Smooth muscle cell (in vitro differentiated cells): ENCODE data around the gene MALT1. TPM values are rescaled to one million over a fixed set of nuclear protein-coding genes. Genes with fewer than 3 reads are reported as not detected.

Experiments used
- DNase-seq: peaks from one replicate; lab custom pipeline; 2025; ENCODE audit not compliant: unreplicated experiment; lab: John Stamatoyannopoulos, UW
- H2AFZ ChIP-seq: fragments of 200-600 bp; sonication (generic); 2 replicates; pipeline ENCODE4 v1.6.0; 2016; ENCODE audit warnings: antibody characterized with exemption, low read depth, mild to moderate bottlenecking
- H3F3A ChIP-seq: fragments of 200-600 bp; sonication (generic); 2 replicates; pipeline ENCODE4 v1.6.0; 2017; ENCODE audit warnings: antibody characterized with exemption, low read depth
- H3K27ac ChIP-seq: fragments of 200-600 bp; sonication (generic); 2 replicates; pipeline ENCODE4 v1.5.1; 2016; ENCODE audit warnings: low read depth, mild to moderate bottlenecking
- H3K27me3 ChIP-seq: fragments of 200-600 bp; sonication (generic); 2 replicates; pipeline ENCODE4 v1.6.1; 2016; ENCODE audit warnings: low read depth, mild to moderate bottlenecking
- H3K36me3 ChIP-seq: fragments of 200-600 bp; sonication (generic); 2 replicates; pipeline ENCODE4 v1.5.1; 2016; ENCODE audit warnings: low read depth
- H3K4me1 ChIP-seq: fragments of 200-600 bp; sonication (generic); 2 replicates; pipeline ENCODE4 v1.5.1; 2016; ENCODE audit warnings: low read depth
- H3K4me2 ChIP-seq: fragments of 200-600 bp; sonication (generic); 2 replicates; pipeline ENCODE4 v1.6.0; 2016; ENCODE audit warnings: mild to moderate bottlenecking
- H3K4me3 ChIP-seq: fragments of 200-600 bp; sonication (generic); 2 replicates; pipeline ENCODE4 v1.5.1; 2016; ENCODE audit warnings: mild to moderate bottlenecking
- H3K79me2 ChIP-seq: fragments of 200-600 bp; sonication (generic); 2 replicates; pipeline ENCODE4 v1.6.0; 2016; ENCODE audit warnings: low read depth, mild to moderate bottlenecking
- H3K9ac ChIP-seq: fragments of 200-600 bp; sonication (generic); 2 replicates; pipeline ENCODE4 v1.6.0; 2016; ENCODE audit warnings: low read depth
- H3K9me3 ChIP-seq: fragments of 200-600 bp; sonication (generic); replicated peaks from 2 replicates; pipeline ENCODE4 v1.5.1; 2016; ENCODE audit warnings: low read depth
- H4K20me1 ChIP-seq: fragments of 200-600 bp; sonication (generic); 2 replicates; pipeline ENCODE4 v1.6.0; 2016; ENCODE audit warnings: low read depth
- CTCF ChIP-seq: fragments of 200-600 bp; sonication (generic); IDR thresholded peaks from 2 replicates; pipeline ENCODE4 v1.5.1; 2017; ENCODE audit warnings: borderline replicate concordance, mild to moderate bottlenecking, antibody characterized with exemption; ENCODE audit not compliant: insufficient read depth, poor library complexity, severe bottlenecking
- WGBS: methylation state at CpG from one replicate; pipeline ENCODE4 v1.1.7; 2016; ENCODE audit warnings: low lambda C conversion rate; 5-methylcytosine and 5-hydroxymethylcytosine counted together
- polyA plus RNA-seq: library from polyadenylated mRNA; unstranded; fragments of >200 nt; fragmentation: Nextera tagmentation; extraction: Ambion mirVana; gene quantifications from 2 replicates; pipeline ENCODE4 v1.2.1, GENCODE V29; 2016
- total RNA-seq: library from RNA; depleted of rRNA; stranded (reverse); fragments of >200 nt; gene quantifications from 2 replicates; pipeline ENCODE4 v1.2.3, GENCODE V29; 2014

Gene MALT1
- total and polyA plus RNA-seq, 2 experiments from 2014 or later, result 12.4 to 42.2 TPM

GRCh38 chr18:58687871-58688308 is 16.6 kb downstream of the MALT1 start:
- Histone ChIP-seq H3K4me1 (no peaks in the 10 kb centered on the region), H3K36me3 (peaks cover 13% of the 10 kb centered on the region), H3K9ac (no peak overlapping the region), H3K79me2 (peaks cover 58% of the 10 kb centered on the region), H3K4me3 (no peak overlapping the region), H3K9me3 (no peaks in the 10 kb centered on the region), H3K27me3 (no peaks in the 10 kb centered on the region), H2AFZ (no peak overlapping the region), H3K4me2 (no peak overlapping the region), H4K20me1 (peaks cover 83% of the 10 kb centered on the region), H3K27ac (no peak overlapping the region), H3F3A (no peaks in the 10 kb centered on the region)
- no peak for TF ChIP-seq CTCF
- 96% methylated on average over 6 of the region's 6 CpGs for WGBS
- no peak for DNase-seq

- Histone ChIP-seq H3K9me3 (no peaks in the 10 kb centered on the region), H2AFZ (no peak overlapping the region), H3K4me3 (no peak overlapping the region), H3K4me2 (no peak overlapping the region), H3F3A (no peaks in the 10 kb centered on the region), H3K9ac (no peak overlapping the region), H3K27ac (no peak overlapping the region), H3K79me2 (peaks cover 51% of the 10 kb centered on the region), H3K4me1 (no peaks in the 10 kb centered on the region), H3K36me3 (peaks cover 13% of the 10 kb centered on the region), H4K20me1 (peaks cover 96% of the 10 kb centered on the region), H3K27me3 (no peaks in the 10 kb centered on the region)
- no peak for TF ChIP-seq CTCF
- DNase-seq, result no peak
- WGBS, result 96% methylated on average over 12 of the region's 12 CpGs
Measured at GRCh38 chr18:58690259-58690658, 19.0 kb downstream of the MALT1 start.

GRCh38 chr18:58691256-58691655 is 20.0 kb downstream of the MALT1 start:
- Histone ChIP-seq H4K20me1 (peaks cover 94% of the 10 kb centered on the region), H3K79me2 (peaks cover 54% of the 10 kb centered on the region), H3K36me3 (peaks cover 13% of the 10 kb centered on the region), H3K27me3 (no peaks in the 10 kb centered on the region), H3K4me3 (no peak overlapping the region), H3K4me1 (no peaks in the 10 kb centered on the region), H2AFZ (no peak overlapping the region), H3K9ac (no peak overlapping the region), H3F3A (no peaks in the 10 kb centered on the region), H3K9me3 (no peaks in the 10 kb centered on the region), H3K27ac (no peak overlapping the region), H3K4me2 (no peak overlapping the region)
- 96% methylated on average over 8 of the region's 8 CpGs for WGBS
- no peak for DNase-seq
- TF ChIP-seq CTCF, result no peak

- H3K9me3 ChIP-seq, result no peaks in the 10 kb centered on the region
- peaks cover 11% of the 10 kb centered on the region for H3K36me3 ChIP-seq
- H3K27me3 ChIP-seq, result no peaks in the 10 kb centered on the region
- H3K4me3 ChIP-seq, result no peak overlapping the region
- no peak overlapping the region for H3K27ac ChIP-seq
- H3K79me2 ChIP-seq, result peaks cover 40% of the 10 kb centered on the region
- H2AFZ ChIP-seq, result no peak overlapping the region
- no peaks in the 10 kb centered on the region for H3F3A ChIP-seq
- peaks cover 93% of the 10 kb centered on the region for H4K20me1 ChIP-seq
- WGBS, result 77% methylated on average over 6 of the region's 6 CpGs
- DNase-seq, result no peak
- no peak for TF ChIP-seq CTCF
- no peak overlapping the region for H3K9ac ChIP-seq
- no peak overlapping the region for H3K4me2 ChIP-seq
- no peaks in the 10 kb centered on the region for H3K4me1 ChIP-seq
Measured at GRCh38 chr18:58692422-58693185, 21.3 kb downstream of the MALT1 start.
